K562 (cell line): ENCODE measurements around the gene ACKR2. TPM values are rescaled to one million over a fixed set of nuclear protein-coding genes. Genes with fewer than 3 reads are reported as not detected.
A peak's percentile ranks its signal among the peaks of the same experiment; 100 is the strongest.

Experiments used
- CBFB ChIP-seq: sonication (generic); formaldehyde crosslinking; IDR thresholded peaks from 2 replicates; pipeline ENCODE4 v1.4.0; 2020; ENCODE audit warnings: mild to moderate bottlenecking, missing genetic modification reagents
- CC2D1A ChIP-seq: fragments of 450-650 bp; IDR thresholded peaks from 2 replicates; pipeline ENCODE4 v1.6.1; 2017; ENCODE audit warnings: mild to moderate bottlenecking
- CCAR2 ChIP-seq: fragments of 200-400 bp; formaldehyde crosslinking; IDR thresholded peaks from 2 replicates; pipeline ENCODE4 v1.6.1; 2017; ENCODE audit warnings: mild to moderate bottlenecking, low read depth, low read length
- EP300 ChIP-seq: IDR thresholded peaks from 2 replicates; pipeline ENCODE4 v1.6.1; 2012; ENCODE audit warnings: low read length, improper control_type of control experiment
- ETV1 ChIP-seq: fragments of 450-650 bp; conservative IDR thresholded peaks from 2 replicates; pipeline ENCODE4 v1.6.1; 2016; ENCODE audit warnings: missing genetic modification characterization, control low read depth, low read depth, missing compliant biosample characterization
- HDAC6 ChIP-seq: IDR thresholded peaks from 2 replicates; pipeline ENCODE4 v1.6.1; 2012; ENCODE audit warnings: low read depth, mild to moderate bottlenecking, control low read depth, inconsistent platforms, low read length, moderate library complexity
- KDM1A ChIP-seq, 2 experiments: fragments of 450-650 bp; IDR thresholded peaks; 2 replicates each; pipeline ENCODE4 v1.6.1; 2016; ENCODE audit warnings: mild to moderate bottlenecking in 2 of 2
- MTA3 ChIP-seq: fragments of 450-650 bp; formaldehyde crosslinking; IDR thresholded peaks from 2 replicates; pipeline ENCODE4 v1.6.1; 2017; ENCODE audit warnings: mild to moderate bottlenecking, borderline replicate concordance
- MYC ChIP-seq, 2 experiments: fragments of 250-450 bp in 1 of 2; sonication (Bioruptor Pico) in 1 of 2; IDR thresholded peaks; 2 replicates each; pipeline versions ENCODE4 v1.5.1 to v1.6.1; 2012 to 2021; ENCODE audit warnings: low read depth in 2 of 2, borderline replicate concordance in 1 of 2, improper control_type of control experiment in 1 of 2, low read length in 1 of 2, mild to moderate bottlenecking in 1 of 2, moderate library complexity in 1 of 2
- NFIC ChIP-seq: fragments of 450-650 bp; IDR thresholded peaks from 2 replicates; pipeline ENCODE4 v1.6.1; 2017; ENCODE audit warnings: mild to moderate bottlenecking, inconsistent platforms
- POLR2AphosphoS5 ChIP-seq: IDR thresholded peaks from 2 replicates; pipeline ENCODE4 v1.6.1; 2011; ENCODE audit warnings: mild to moderate bottlenecking, low read depth, low read length, moderate library complexity; ENCODE audit not compliant: control insufficient read depth, insufficient read depth
- RUNX1 ChIP-seq: sonication (generic); IDR thresholded peaks from 2 replicates; pipeline ENCODE4 v1.6.1; 2016; ENCODE audit warnings: antibody characterized with exemption, low read depth
- SREBF2 ChIP-seq: sonication (generic); formaldehyde crosslinking; IDR thresholded peaks from 2 replicates; pipeline ENCODE4 v1.4.0; 2020; ENCODE audit warnings: mild to moderate bottlenecking, missing genetic modification reagents
- ZKSCAN8 ChIP-seq: fragments of 200-800 bp; sonication (Bioruptor generic); IDR thresholded peaks from 2 replicates; pipeline ENCODE4 v1.6.1; 2016; ENCODE audit warnings: missing genetic modification characterization, missing compliant biosample characterization
- ZNF140 ChIP-seq: fragments of 250-450 bp; sonication (Bioruptor Pico); IDR thresholded peaks from 2 replicates; pipeline ENCODE4 v1.8.0; 2021; ENCODE audit warnings: moderate library complexity, mild to moderate bottlenecking, inconsistent platforms
- polyA plus RNA-seq, 8 experiments: library from polyadenylated mRNA; depleted of rRNA in 4 of 8; stranded (reverse) in 5 of 8; unstranded in 3 of 8; fragments of >200 nt; fragmentation: Nextera tagmentation in 2 of 8; fragmentation: Illumina TruSeq in 1 of 8; extraction: Ambion mirVana in 2 of 8; extraction: Trizol in 1 of 8; gene quantifications; 2 replicates each; pipeline versions ENCODE4 v1.2.1 to v1.2.3, GENCODE V29; 2011 to 2014; ENCODE audit warnings: inconsistent platforms in 1 of 8, missing spikeins in 1 of 8
- total RNA-seq, 7 experiments: library from RNA; depleted of rRNA in 6 of 7; stranded (reverse); fragments of >200 nt in 6 of 7; fragmentation: Illumina TruSeq in 2 of 7; extraction: Trizol in 2 of 7; gene quantifications; 2 replicates each; pipeline versions ENCODE4 v1.2.1 to v1.2.3, GENCODE V29; 2011 to 2021; ENCODE audit warnings: low replicate concordance in 1 of 7
- TF ChIP-seq, protein P1 (sequence below), 2 experiments: fragments of 450-650 bp; IDR thresholded peaks; 2 replicates each; pipeline ENCODE4 v1.6.1; 2018; ENCODE audit warnings: mild to moderate bottlenecking in 2 of 2, low read depth in 1 of 2; ENCODE audit not compliant: partially characterized antibody in 2 of 2
- TF ChIP-seq, protein P2 (sequence below): fragments of 250-450 bp; sonication (Bioruptor Pico); IDR thresholded peaks from 2 replicates; pipeline ENCODE4 v1.8.0; 2022; ENCODE audit warnings: moderate library complexity, mild to moderate bottlenecking, inconsistent platforms
- TF ChIP-seq, protein P3 (sequence below), 2 experiments: fragments of 450-650 bp in 1 of 2; sonication (generic) in 1 of 2; formaldehyde crosslinking; conservative IDR thresholded peaks; 2 replicates each; pipeline versions ENCODE4 v1.4.0 to v1.8.1; 2020 to 2022; ENCODE audit warnings: mild to moderate bottlenecking in 1 of 2, missing genetic modification reagents in 1 of 2
- TF ChIP-seq, protein P4 (sequence below): fragments of 450-650 bp; IDR thresholded peaks from 2 replicates; pipeline ENCODE4 v1.6.1; 2016; ENCODE audit warnings: mild to moderate bottlenecking

ACKR2 gene
- total and polyA plus RNA-seq, 9 of the 15 experiments (the other 6 are each of a cell fraction or from before 2014, with no cell fraction given): 0.03 to 0.69 (median 0.25) TPM; not detected in 1

DNA sequence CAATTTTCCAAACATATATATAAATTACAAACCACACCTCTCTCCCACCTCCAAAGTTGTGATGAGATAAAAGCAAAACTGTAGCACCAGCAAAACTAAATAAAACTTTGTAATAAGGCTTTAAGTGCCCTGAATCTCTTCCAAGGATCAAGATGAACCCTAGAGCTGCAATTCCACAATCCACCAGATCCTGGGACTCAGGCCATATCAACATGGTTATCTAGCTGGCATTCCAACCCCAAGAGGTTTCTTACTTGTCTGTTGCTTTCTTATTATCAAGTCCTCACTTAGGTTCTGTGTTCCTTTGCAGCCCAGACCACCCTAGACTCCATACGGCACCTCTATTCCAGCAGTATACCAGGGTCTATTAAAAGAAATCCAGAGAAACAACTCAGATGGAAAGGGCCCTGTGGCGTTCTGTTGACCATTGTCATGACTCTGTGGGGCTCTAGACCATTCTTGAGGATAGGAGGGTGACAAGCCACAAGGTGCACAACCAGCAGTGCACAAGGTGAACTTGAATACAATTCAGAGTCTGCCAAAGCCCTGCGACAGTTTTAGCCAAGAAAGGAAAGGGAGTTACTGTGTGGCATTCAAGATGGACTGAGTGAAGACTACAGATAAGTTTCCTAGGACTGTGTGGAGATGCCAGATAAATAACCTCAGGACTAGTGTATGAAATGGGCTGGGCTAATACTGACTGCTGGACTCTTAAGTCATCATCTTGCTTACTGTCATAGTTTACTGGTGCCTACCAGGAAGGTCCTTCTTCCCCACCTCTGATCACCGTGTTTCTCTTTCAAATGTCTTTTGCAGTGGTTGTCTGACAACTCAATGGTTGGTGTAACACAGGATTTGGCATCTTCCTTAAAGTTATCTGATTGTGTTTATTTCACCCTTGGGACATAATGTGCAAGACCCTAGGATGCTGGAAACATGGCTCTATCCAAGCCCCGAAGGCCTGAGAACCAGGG is 27.2 kb downstream of the ACKR2 start (continued):
- TF ChIP-seq, protein P1, sequence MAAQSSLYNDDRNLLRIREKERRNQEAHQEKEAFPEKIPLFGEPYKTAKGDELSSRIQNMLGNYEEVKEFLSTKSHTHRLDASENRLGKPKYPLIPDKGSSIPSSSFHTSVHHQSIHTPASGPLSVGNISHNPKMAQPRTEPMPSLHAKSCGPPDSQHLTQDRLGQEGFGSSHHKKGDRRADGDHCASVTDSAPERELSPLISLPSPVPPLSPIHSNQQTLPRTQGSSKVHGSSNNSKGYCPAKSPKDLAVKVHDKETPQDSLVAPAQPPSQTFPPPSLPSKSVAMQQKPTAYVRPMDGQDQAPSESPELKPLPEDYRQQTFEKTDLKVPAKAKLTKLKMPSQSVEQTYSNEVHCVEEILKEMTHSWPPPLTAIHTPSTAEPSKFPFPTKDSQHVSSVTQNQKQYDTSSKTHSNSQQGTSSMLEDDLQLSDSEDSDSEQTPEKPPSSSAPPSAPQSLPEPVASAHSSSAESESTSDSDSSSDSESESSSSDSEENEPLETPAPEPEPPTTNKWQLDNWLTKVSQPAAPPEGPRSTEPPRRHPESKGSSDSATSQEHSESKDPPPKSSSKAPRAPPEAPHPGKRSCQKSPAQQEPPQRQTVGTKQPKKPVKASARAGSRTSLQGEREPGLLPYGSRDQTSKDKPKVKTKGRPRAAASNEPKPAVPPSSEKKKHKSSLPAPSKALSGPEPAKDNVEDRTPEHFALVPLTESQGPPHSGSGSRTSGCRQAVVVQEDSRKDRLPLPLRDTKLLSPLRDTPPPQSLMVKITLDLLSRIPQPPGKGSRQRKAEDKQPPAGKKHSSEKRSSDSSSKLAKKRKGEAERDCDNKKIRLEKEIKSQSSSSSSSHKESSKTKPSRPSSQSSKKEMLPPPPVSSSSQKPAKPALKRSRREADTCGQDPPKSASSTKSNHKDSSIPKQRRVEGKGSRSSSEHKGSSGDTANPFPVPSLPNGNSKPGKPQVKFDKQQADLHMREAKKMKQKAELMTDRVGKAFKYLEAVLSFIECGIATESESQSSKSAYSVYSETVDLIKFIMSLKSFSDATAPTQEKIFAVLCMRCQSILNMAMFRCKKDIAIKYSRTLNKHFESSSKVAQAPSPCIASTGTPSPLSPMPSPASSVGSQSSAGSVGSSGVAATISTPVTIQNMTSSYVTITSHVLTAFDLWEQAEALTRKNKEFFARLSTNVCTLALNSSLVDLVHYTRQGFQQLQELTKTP (IDR thresholded peaks at IDR 0.05; ENCODE audit: low read depth in 1 of 2, partially characterized antibody in 2 of 2): peak in 1 of 2 experiments; percentile 72
- TF ChIP-seq CCAR2 (no peak), MTA3 (peak; percentile 71; the same call in 1 of the 2 replicates), KDM1A (IDR thresholded peaks at IDR 0.05) (peak; percentile 76 to 89), ZKSCAN8 (CRISPR knock-in tag) (peak; percentile 79; the same call in 1 of the 2 replicates), CBFB (CRISPR knock-in tag) (no peak), ETV1 (tag) (peak; percentile 53; the same call in 1 of the 2 replicates), SREBF2 (CRISPR knock-in tag) (no peak), NFIC (peak; percentile 91), POLR2AphosphoS5 (peak; percentile 97), HDAC6 (no peak), RUNX1 (no peak; the same call in 1 of the 2 replicates), CC2D1A (peak; percentile 95; the same call in 1 of the 2 replicates), MYC (IDR thresholded peaks at IDR 0.05; ENCODE audit: low read depth, low read length) (peak; percentile 57; the same call in 1 of the 2 replicates), MYC (CRISPR knock-in tag; IDR thresholded peaks at IDR 0.05; ENCODE audit: borderline replicate concordance, low read depth) (no peak), ZNF140 (no peak), EP300 (peak; percentile 97)
- TF ChIP-seq, protein P2, sequence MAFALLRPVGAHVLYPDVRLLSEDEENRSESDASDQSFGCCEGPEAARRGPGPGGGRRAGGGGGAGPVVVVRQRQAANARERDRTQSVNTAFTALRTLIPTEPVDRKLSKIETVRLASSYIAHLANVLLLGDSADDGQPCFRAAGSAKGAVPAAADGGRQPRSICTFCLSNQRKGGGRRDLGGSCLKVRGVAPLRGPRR (CRISPR knock-in tag): no peak
- TF ChIP-seq, protein P3, sequence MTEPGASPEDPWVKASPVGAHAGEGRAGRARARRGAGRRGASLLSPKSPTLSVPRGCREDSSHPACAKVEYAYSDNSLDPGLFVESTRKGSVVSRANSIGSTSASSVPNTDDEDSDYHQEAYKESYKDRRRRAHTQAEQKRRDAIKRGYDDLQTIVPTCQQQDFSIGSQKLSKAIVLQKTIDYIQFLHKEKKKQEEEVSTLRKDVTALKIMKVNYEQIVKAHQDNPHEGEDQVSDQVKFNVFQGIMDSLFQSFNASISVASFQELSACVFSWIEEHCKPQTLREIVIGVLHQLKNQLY (CRISPR knock-in tag; conservative IDR thresholded peaks at IDR 0.05): no peak
- TF ChIP-seq, protein P4, sequence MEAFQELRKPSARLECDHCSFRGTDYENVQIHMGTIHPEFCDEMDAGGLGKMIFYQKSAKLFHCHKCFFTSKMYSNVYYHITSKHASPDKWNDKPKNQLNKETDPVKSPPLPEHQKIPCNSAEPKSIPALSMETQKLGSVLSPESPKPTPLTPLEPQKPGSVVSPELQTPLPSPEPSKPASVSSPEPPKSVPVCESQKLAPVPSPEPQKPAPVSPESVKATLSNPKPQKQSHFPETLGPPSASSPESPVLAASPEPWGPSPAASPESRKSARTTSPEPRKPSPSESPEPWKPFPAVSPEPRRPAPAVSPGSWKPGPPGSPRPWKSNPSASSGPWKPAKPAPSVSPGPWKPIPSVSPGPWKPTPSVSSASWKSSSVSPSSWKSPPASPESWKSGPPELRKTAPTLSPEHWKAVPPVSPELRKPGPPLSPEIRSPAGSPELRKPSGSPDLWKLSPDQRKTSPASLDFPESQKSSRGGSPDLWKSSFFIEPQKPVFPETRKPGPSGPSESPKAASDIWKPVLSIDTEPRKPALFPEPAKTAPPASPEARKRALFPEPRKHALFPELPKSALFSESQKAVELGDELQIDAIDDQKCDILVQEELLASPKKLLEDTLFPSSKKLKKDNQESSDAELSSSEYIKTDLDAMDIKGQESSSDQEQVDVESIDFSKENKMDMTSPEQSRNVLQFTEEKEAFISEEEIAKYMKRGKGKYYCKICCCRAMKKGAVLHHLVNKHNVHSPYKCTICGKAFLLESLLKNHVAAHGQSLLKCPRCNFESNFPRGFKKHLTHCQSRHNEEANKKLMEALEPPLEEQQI: peak; percentile 91
